GM18870 (cell line): ENCODE results near the gene ETV3.
"Not testable (repeated sequence)": the region's sequence is repeated elsewhere in the genome, so short reads cannot be mapped to it uniquely, and the experiment has no call there.

ENCODE experiments used
- ATAC-seq: cut with Tn5 transposase; IDR thresholded peaks from one replicate; pipeline ENCODE4 v1.9.1; 2021; ENCODE audit warnings: moderate library complexity; ENCODE audit not compliant: unreplicated experiment

Gene ETV3

GRCh38 chr1:157113631-157114030 lies 24.6 kb downstream of the ETV3 start:
- no peak for ATAC-seq

- ATAC-seq: no peak
Observed at GRCh38 chr1:157113106-157113505, 25.1 kb downstream of the ETV3 start.

- ATAC-seq: no peak
Observed at GRCh38 chr1:157112186-157112867, 25.9 kb downstream of the ETV3 start.

GRCh38 chr1:157111396-157112165 lies 26.6 kb downstream of the ETV3 start:
- ATAC-seq: no peak

DNA sequence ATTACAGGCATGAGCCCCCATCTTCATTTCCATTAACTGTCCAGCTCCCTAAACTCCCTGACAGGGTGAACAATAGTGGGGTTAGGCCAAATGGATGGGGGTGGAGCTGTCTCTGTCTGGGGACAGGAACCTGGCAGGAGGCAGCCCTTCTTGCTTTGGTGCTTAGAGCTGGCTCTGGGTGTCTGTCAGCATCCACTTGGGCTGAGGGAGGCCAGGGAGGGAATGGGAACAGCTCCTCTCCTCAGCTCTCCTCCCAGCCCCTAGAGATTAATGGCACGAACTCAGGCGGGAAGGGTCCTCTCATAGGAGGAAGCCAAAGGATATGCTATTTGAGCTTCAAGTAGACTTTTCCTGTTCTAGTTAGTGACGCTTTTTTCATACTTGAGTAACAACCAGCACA lies 27.5 kb downstream of the ETV3 start:
- ATAC-seq: no peak

GRCh38 chr1:157110003-157110402 lies 28.2 kb downstream of the ETV3 start:
- ATAC-seq: no peak

GRCh38 chr1:157108448-157108847 lies 29.7 kb downstream of the ETV3 start:
- no peak for ATAC-seq

- no peak for ATAC-seq
Observed at GRCh38 chr1:157107702-157108101, 30.5 kb downstream of the ETV3 start.

- peak; percentile 11 for ATAC-seq
Observed at GRCh38 chr1:157106813-157107189, 31.4 kb downstream of the ETV3 start.

- peak; percentile 70 for ATAC-seq
Observed at GRCh38 chr1:157105988-157106812, 32.0 kb downstream of the ETV3 start.

DNA sequence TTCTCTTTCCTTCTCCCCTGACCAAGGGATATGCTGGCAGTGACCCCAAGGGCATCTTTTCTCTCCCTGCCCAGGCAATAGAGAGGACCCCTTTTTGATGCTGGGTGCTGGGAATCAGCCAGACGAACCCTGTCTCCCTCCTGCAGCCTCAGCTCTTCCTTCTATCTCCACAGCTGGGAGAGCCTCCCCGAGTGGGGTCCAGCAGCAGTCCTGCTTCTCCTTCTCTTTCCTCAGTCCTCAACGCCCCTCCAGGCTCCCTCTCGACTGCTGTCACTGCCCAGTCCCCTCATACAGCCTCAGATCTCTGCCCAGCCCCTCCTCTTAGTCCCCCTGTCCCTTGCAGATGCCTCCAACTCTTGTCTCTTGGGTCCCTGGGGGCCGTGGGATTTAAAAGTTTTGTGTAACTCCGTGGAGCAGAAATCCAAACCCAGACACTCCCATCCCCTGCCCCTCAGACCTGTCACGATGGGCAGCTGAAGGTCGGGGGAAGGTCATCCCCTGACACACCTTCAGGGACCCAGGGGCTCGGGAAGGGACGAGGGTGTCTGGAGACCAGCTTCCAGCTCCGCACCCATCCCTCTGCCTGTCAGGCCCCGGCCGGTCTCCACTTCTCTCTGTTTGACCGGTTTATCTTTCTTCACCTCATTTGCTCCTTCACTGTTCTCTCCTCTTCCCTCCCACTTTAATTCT lies 32.8 kb downstream of the ETV3 start:
- no peak for ATAC-seq

GRCh38 chr1:157104598-157105293 lies 33.4 kb downstream of the ETV3 start:
- no peak for ATAC-seq

DNA sequence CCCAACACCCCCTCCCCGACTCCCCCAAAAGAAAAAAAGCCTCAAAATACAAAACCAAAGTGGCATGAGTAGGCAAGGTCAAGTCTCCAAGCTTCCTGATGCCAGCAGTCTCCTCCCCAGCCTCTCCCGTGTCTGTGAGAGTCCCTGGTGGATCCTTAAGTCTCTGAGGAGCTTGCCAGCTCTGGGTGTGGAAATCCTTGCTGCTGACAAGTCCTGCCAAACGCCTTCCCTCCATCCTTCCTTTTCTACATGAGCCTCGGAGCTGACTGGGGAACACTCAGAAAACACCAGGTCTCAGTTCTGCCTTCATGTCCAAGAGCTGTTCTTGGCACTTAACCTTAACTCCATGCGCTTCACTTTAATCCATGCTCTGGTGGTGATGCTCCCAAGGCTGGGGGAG lies 34.9 kb downstream of the ETV3 start:
- ATAC-seq: no peak

DNA sequence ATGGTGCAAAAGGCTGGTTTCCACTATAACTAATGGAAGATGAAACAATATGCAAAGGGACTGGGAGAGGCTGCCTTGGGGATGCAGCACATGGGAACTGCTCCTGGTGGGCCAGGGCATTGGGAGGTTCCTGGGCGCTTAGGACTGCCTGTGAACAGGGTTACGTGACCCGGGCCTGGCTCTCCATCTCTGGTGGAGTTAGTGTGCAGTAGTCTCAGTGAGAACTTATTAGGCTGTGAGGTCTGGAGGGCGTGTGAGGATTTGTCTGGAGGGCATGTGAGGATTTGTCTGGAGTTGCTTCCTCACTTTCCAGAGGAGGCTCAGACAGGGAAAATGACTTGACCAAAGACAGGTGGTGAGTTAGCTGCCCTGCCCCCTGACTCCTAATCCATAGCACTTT lies 37.0 kb downstream of the ETV3 start:
- no peak for ATAC-seq

DNA sequence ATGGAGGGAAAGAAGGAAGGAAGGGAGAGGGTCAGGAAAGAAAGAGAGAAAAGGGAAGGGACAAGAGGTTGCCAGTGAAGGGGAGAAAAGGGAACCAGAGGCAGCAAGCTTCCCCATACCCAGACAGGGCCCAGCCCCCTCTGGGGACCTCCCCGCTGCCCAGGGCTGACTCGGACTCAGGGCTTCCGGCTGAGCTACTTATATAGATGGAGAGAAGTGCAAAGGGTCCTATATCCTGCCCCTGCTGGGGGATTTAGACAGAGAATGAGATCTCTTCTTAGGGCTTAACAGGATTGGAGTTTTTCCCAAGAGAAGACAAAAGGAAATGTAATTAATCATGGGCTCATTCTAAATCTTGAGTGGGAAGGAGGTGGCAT lies 38.6 kb downstream of the ETV3 start, which contains the start of gene ETV3L:
TSS of gene ETV3L (minus strand) at position 176 of the 377 bp plus-strand sequence. CDS start 285 bp downstream, outside the sequence.
- ATAC-seq: no peak

DNA sequence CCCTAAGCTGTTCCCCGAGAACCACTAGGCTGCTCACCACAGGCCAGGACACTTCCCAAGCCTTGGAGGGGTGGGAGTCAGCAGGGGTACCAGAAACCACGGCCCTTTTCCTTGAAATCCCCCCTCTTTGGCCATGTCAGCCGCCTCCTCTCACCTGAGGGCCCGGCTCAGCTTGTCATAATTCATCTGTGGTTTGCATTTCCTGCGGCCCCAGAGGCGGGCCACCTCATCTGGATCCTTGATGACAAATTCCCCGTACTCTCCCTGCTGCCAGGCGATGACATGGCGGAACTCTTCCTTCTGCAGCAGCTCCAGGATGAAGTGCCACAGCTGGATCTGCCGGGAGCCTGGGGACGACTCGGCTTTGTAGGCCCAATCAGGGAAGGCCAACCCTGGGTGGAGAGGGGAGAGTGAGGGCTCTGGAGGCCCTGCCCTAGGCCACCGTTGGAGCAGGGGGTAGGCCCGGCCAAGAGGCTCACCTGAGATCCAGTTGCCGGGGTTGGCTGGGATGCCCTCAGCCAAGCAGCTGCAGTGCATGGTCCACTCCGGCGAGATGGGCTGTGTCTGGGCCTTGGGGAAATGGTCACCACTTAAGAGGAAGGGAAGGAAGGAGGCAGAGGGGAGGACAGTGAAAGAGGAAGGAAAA lies 39.1 kb downstream of the ETV3 start:
- not testable (repeated sequence) for ATAC-seq

DNA sequence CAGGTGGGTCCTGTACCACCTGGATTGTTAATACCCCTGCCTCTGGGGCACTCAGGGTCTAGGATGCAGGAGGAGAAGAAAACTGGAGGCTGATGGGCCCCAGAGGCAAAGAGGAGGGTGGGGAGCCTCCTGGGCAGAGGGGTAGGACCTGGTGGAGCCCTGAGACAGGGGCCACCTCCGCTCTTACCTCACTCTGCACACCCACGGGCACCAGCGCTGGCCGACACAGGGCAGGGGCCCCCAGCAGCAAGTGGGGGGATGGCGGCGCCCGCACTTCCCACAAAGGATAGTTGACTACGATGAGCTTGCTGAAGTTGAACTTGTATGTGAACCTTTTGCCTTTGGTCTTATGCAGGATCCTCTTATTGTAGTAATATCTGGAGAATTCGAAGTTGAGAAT lies 39.7 kb downstream of the ETV3 start:
- ATAC-seq: no peak

DNA sequence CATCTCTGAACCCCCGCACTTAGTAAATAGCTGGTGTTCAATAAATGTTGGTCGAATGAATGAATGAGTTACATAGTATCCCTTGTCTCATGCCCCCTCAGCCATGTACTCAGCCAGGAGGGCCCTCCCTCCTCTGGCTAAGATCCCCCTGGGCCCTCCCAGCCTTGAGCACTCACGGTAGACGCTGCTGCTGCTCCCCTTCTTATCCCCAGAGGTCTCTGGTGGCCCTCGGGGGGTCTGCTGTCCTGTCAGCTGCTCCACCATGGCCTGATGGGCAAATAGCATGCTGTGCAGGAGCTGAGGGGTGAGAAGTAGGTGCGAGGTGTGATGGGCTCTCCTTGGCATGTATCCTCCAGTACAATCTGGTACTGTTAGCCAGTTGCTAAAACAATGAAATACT lies 40.5 kb downstream of the ETV3 start:
- no peak for ATAC-seq

GRCh38 chr1:157096881-157097280 lies 41.3 kb downstream of the ETV3 start:
- no peak for ATAC-seq

GRCh38 chr1:157095551-157095950 lies 42.6 kb downstream of the ETV3 start:
- ATAC-seq: no peak
